HepG2 (cell line): ENCODE results near the gene SRRM4. TPM values are rescaled to one million over a fixed set of nuclear protein-coding genes. Genes with fewer than 3 reads are reported as not detected.

Source experiments
- ASH2L ChIP-seq: fragments of 300-600, 200-600 bp; sonication (generic); IDR thresholded peaks from 2 replicates; pipeline ENCODE4 v1.7.0; 2017; ENCODE audit warnings: low read depth, mild to moderate bottlenecking, moderate library complexity, mixed read lengths, low read length; ENCODE audit not compliant: insufficient read length
- PHB2 ChIP-seq: fragments of 450-650 bp; IDR thresholded peaks from 2 replicates; pipeline ENCODE4 v1.6.1; 2018; ENCODE audit not compliant: partially characterized antibody
- polyA plus RNA-seq, 8 experiments: library from polyadenylated mRNA; depleted of rRNA in 3 of 8; stranded (reverse) in 7 of 8; unstranded in 1 of 8; fragments of >200 nt; fragmentation: Illumina TruSeq in 4 of 8; extraction: Trizol in 4 of 8; gene quantifications; 2 replicates each; pipeline versions ENCODE4 v1.2.1 to v1.2.3, GENCODE V29; 2011 to 2016; ENCODE audit warnings: low read depth in 4 of 8, missing spikeins in 1 of 8, mixed read lengths in 1 of 8; ENCODE audit not compliant: insufficient read depth in 1 of 8
- total RNA-seq, 5 experiments: library from RNA; depleted of rRNA; stranded (reverse); fragments of >200 nt; fragmentation: Illumina TruSeq; extraction: Trizol; gene quantifications; 2 replicates each; pipeline ENCODE4 v1.2.3, GENCODE V29; 2016; ENCODE audit warnings: low read depth in 1 of 5
- TF ChIP-seq, protein P1 (sequence below): sonication (generic); formaldehyde crosslinking; IDR thresholded peaks from 2 replicates; pipeline ENCODE4 v1.5.1; 2020; ENCODE audit warnings: mild to moderate bottlenecking, missing genetic modification reagents, borderline replicate concordance
- TF ChIP-seq, protein P2 (sequence below): sonication (generic); formaldehyde crosslinking; IDR thresholded peaks from 2 replicates; pipeline ENCODE4 v1.8.0; 2022; ENCODE audit warnings: missing genetic modification reagents, mild to moderate bottlenecking, inconsistent platforms, borderline replicate concordance
- TF ChIP-seq, protein P3 (sequence below): sonication (generic); formaldehyde crosslinking; IDR thresholded peaks from 2 replicates; pipeline ENCODE4 v1.5.0; 2020; ENCODE audit warnings: missing genetic modification reagents

SRRM4 gene
- total and polyA plus RNA-seq, 2 of the 13 experiments (the other 11 are each of a cell fraction or from before 2014, with no cell fraction given): not detected

DNA sequence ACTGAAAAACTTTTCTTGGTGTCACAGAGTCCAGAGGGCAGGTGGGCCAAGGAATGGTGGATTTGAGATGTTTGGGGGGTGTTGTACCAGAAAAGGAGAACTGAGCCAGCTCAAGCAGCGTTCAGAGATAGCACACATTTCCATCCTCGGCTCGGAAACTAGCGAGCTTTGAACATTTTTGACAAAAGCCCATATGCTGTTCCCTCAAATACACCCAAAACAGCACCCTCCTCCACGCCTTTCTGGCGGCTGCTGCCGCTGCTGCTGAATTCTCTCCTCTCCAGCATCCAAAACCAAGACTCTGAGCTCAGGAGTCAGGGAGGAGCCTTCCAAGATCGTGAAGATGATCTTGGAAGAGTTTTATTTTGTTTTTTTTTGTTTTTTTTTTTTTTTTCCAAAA lies 961 bp downstream of the SRRM4 start (continued):
- TF ChIP-seq, protein P1, sequence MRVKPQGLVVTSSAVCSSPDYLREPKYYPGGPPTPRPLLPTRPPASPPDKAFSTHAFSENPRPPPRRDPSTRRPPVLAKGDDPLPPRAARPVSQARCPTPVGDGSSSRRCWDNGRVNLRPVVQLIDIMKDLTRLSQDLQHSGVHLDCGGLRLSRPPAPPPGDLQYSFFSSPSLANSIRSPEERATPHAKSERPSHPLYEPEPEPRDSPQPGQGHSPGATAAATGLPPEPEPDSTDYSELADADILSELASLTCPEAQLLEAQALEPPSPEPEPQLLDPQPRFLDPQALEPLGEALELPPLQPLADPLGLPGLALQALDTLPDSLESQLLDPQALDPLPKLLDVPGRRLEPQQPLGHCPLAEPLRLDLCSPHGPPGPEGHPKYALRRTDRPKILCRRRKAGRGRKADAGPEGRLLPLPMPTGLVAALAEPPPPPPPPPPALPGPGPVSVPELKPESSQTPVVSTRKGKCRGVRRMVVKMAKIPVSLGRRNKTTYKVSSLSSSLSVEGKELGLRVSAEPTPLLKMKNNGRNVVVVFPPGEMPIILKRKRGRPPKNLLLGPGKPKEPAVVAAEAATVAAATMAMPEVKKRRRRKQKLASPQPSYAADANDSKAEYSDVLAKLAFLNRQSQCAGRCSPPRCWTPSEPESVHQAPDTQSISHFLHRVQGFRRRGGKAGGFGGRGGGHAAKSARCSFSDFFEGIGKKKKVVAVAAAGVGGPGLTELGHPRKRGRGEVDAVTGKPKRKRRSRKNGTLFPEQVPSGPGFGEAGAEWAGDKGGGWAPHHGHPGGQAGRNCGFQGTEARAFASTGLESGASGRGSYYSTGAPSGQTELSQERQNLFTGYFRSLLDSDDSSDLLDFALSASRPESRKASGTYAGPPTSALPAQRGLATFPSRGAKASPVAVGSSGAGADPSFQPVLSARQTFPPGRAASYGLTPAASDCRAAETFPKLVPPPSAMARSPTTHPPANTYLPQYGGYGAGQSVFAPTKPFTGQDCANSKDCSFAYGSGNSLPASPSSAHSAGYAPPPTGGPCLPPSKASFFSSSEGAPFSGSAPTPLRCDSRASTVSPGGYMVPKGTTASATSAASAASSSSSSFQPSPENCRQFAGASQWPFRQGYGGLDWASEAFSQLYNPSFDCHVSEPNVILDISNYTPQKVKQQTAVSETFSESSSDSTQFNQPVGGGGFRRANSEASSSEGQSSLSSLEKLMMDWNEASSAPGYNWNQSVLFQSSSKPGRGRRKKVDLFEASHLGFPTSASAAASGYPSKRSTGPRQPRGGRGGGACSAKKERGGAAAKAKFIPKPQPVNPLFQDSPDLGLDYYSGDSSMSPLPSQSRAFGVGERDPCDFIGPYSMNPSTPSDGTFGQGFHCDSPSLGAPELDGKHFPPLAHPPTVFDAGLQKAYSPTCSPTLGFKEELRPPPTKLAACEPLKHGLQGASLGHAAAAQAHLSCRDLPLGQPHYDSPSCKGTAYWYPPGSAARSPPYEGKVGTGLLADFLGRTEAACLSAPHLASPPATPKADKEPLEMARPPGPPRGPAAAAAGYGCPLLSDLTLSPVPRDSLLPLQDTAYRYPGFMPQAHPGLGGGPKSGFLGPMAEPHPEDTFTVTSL (CRISPR knock-in tag): no peak
- TF ChIP-seq PHB2 (no peak), ASH2L (no peak)
- TF ChIP-seq, protein P2, sequence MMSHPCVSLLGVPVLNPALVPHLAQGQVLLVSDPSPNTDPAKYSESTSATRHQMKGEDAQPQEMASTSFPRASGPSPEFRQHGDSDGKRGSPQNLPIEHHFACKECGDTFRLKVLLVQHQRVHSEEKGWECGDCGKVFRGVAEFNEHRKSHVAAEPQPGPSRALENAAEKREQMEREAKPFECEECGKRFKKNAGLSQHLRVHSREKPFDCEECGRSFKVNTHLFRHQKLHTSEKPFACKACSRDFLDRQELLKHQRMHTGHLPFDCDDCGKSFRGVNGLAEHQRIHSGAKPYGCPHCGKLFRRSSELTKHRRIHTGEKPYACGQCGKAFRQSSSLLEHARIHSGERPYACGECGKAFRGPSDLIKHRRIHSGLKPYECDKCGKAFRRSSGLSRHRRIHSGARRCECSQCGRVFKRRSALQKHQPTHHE (CRISPR knock-in tag): no peak
- TF ChIP-seq, protein P3, sequence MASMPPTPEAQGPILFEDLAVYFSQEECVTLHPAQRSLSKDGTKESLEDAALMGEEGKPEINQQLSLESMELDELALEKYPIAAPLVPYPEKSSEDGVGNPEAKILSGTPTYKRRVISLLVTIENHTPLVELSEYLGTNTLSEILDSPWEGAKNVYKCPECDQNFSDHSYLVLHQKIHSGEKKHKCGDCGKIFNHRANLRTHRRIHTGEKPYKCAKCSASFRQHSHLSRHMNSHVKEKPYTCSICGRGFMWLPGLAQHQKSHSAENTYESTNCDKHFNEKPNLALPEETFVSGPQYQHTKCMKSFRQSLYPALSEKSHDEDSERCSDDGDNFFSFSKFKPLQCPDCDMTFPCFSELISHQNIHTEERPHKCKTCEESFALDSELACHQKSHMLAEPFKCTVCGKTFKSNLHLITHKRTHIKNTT (CRISPR knock-in tag): no peak
- TF ChIP-seq, all 625 proteins: peak for 0
